Lung (tissue), 16 donors: ENCODE measurements around the gene BCL7B. TPM values are rescaled to one million over a fixed set of nuclear protein-coding genes. Genes with fewer than 3 reads are reported as not detected.
A peak's percentile ranks its signal among the peaks of the same experiment; 100 is the strongest.

Experiments
- ATAC-seq: fragments of 200-7000 bp; cut with Tn5 transposase; one replicate; pipeline ENCODE4 v1.9.1; 2020; ENCODE audit warnings: moderate number of reproducible peaks; ENCODE audit not compliant: insufficient read depth, low FRiP score
- DNase-seq, 3 donors: peaks; one replicate each; pipeline ENCODE4 v3.0.0-alpha.2; 2013 to 2017
- H3K27ac ChIP-seq, 2 donors: one replicate each; pipeline ENCODE4 v1.5.1; 2013; ENCODE audit warnings: mild to moderate bottlenecking in 2 of 2, moderate library complexity in 2 of 2, control low read depth in 1 of 2, inconsistent platforms in 1 of 2, low read depth in 1 of 2, low read length in 1 of 2
- H3K27me3 ChIP-seq, 3 donors: one replicate each; pipeline ENCODE4 v1.5.1; 2013; ENCODE audit warnings: low read length in 2 of 3; ENCODE audit not compliant: control insufficient read depth in 3 of 3, insufficient read depth in 3 of 3
- H3K36me3 ChIP-seq, 4 donors: one replicate each; pipeline ENCODE4 v1.5.1; 2013; ENCODE audit warnings: low read length in 4 of 4, mild to moderate bottlenecking in 1 of 4, moderate library complexity in 1 of 4; ENCODE audit not compliant: control insufficient read depth in 4 of 4, insufficient read depth in 4 of 4
- H3K4me1 ChIP-seq, 5 donors: one replicate each; pipeline ENCODE4 v1.5.1; 2013; ENCODE audit warnings: low read length in 5 of 5, mild to moderate bottlenecking in 2 of 5, moderate library complexity in 1 of 5; ENCODE audit not compliant: control insufficient read depth in 5 of 5, insufficient read depth in 5 of 5
- H3K4me3 ChIP-seq: one replicate; pipeline ENCODE4 v1.5.1; 2013; ENCODE audit warnings: mild to moderate bottlenecking, control low read depth, moderate library complexity
- H3K9ac ChIP-seq, 2 donors: one replicate each; pipeline ENCODE4 v1.5.1; 2013; ENCODE audit warnings: low read length in 2 of 2, control low read depth in 1 of 2; ENCODE audit not compliant: insufficient read depth in 1 of 2
- H3K9me3 ChIP-seq, 4 donors: one replicate each; pipeline ENCODE4 v1.5.1; 2013; ENCODE audit warnings: low read length in 3 of 4, mild to moderate bottlenecking in 1 of 4, moderate library complexity in 1 of 4; ENCODE audit not compliant: control insufficient read depth in 4 of 4, insufficient read depth in 3 of 4
- CTCF ChIP-seq: IDR thresholded peaks from 2 replicates; pipeline ENCODE4 v1.5.1; 2012; ENCODE audit warnings: mild to moderate bottlenecking; ENCODE audit errors: control extremely low read depth, extremely low read depth
- WGBS, 2 donors: extraction: QIAGEN DNeasy Blood & Tissue Kit; methylation state at CpG; one replicate each; pipeline ENCODE4 v1.1.7; 2013; 5-methylcytosine and 5-hydroxymethylcytosine counted together
- long read RNA-seq, 5 donors: transcript quantifications; one replicate each; lab custom pipeline, GENCODE V29; 2026
- polyA plus RNA-seq, 2 donors: library from polyadenylated mRNA; stranded (reverse); fragments of 200-250 nt; gene quantifications; one replicate each; pipeline ENCODE4 v1.2.1, GENCODE V29; 2013
- total RNA-seq, 2 donors: library from RNA; depleted of rRNA in 1 of 2; stranded (reverse); fragments of >200 nt in 1 of 2; gene quantifications; one replicate each; pipeline ENCODE4 v1.2.1, GENCODE V29; 2014 to 2021
- donor health status: control.
- donor health status: control.
- donor health status: Bipolar disorder and iron deficiency.
- donor health status: healthy.
- donor health status: DM: yes; HTN: yes; CAD: no.

The BCL7B gene
- 10 to 100 TPM; 17.7 to 58.6 TPM for total RNA-seq
- 10 to 100 TPM; 62.7 to 71.0 TPM for polyA plus RNA-seq
- long read RNA-seq, donor 1, transcript BCL7B-201 (6 exons, 1,975 nt), result major isoform, 8 of 17 reads
- long read RNA-seq, donor 1, partial matches to known transcripts, result 0 of 17 reads
- long read RNA-seq, donor 1, other reads (novel, unspliced or antisense), result 0 of 17 reads
- long read RNA-seq, donor 2, partial matches to known transcripts, result 0 of 1 reads
- long read RNA-seq, donor 2, other reads (novel, unspliced or antisense), result 0 of 1 reads
- long read RNA-seq, donor 3, partial matches to known transcripts, result 0 of 2 reads
- long read RNA-seq, donor 3, other reads (novel, unspliced or antisense), result 0 of 2 reads
- long read RNA-seq, donor 4, partial matches to known transcripts, result 0 of 6 reads
- long read RNA-seq, donor 4, other reads (novel, unspliced or antisense), result 0 of 6 reads
- long read RNA-seq, donor 5, partial matches to known transcripts, result 0 of 11 reads
- long read RNA-seq, donor 5, other reads (novel, unspliced or antisense), result 0 of 11 reads

GRCh38 chr7:73557397-73558257, at the start of gene BCL7B:
Gene BCL7B, minus strand, starts transcription at chr7:73557690. Its CDS starts 112 bp downstream, at chr7:73557578.
- Histone ChIP-seq H3K4me3 (peak within 1 kb of the TSS; percentile 82), H3K9me3 (no peaks in the 10 kb centered on the region), H3K27me3 (no peaks in the 10 kb centered on the region), H3K4me1 (peaks cover 3 to 9% (median 7%) of the 10 kb centered on the region in 5 donors), H3K36me3 (peaks cover 0 to 11% (median 1%) of the 10 kb centered on the region in 4 donors), H3K27ac (peak within 1 kb of the TSS; percentile 99), H3K9ac (peak within 1 kb of the TSS; percentile 61 to 63)
- DNase-seq (peak; percentile 70 to 77 (median 74)), ATAC-seq (peak; percentile 51)
- WGBS, 2 donors, result 4 to 7% methylated on average over 49 to 83 of the region's 83 CpGs
- no peak for TF ChIP-seq CTCF

GRCh38 chr7:73605601-73606220, 48.2 kb upstream of the BCL7B start:
- TF ChIP-seq CTCF, result no peak
- no peaks in the 10 kb centered on the region for H3K36me3 ChIP-seq
- 69 to 70% methylated on average over 23 of the region's 23 CpGs for WGBS, 2 donors
- ATAC-seq, result no peak
- peaks cover 0 to 7% (median 4%) of the 10 kb centered on the region in 3 donors for H3K27me3 ChIP-seq
- peaks cover 0 to 4% (median 0%) of the 10 kb centered on the region in 5 donors for H3K4me1 ChIP-seq
- no peak overlapping the region for H3K4me3 ChIP-seq
- DNase-seq, result no peak
- H3K9ac ChIP-seq, result no peak overlapping the region
- H3K9me3 ChIP-seq, result no peaks in the 10 kb centered on the region
- H3K27ac ChIP-seq, result no peak overlapping the region

GRCh38 chr7:73602721-73603651, 45.5 kb upstream of the BCL7B start:
- peaks cover 0 to 4% (median 0%) of the 10 kb centered on the region in 5 donors for H3K4me1 ChIP-seq
- TF ChIP-seq CTCF, result no peak
- no peaks in the 10 kb centered on the region for H3K9me3 ChIP-seq
- no peaks in the 10 kb centered on the region for H3K36me3 ChIP-seq
- peaks cover 0 to 13% (median 7%) of the 10 kb centered on the region in 3 donors for H3K27me3 ChIP-seq
- no peak overlapping the region for H3K9ac ChIP-seq
- H3K4me3 ChIP-seq, result no peak overlapping the region
- ATAC-seq (no peak), DNase-seq (no peak)
- no peak overlapping the region for H3K27ac ChIP-seq
- WGBS, 2 donors, result 71 to 79% methylated on average over 22 of the region's 22 CpGs
